PC-3 (cell line): ENCODE results near the gene PRAMEF10.
"Not testable (repeated sequence)": the region's sequence is repeated elsewhere in the genome, so short reads cannot be mapped to it uniquely, and the experiment has no call there.

Source experiments
- CTCF ChIP-seq: fragments of 300-600 bp; sonication (generic); conservative IDR thresholded peaks from 2 replicates; pipeline ENCODE4 v1.5.1; 2017; ENCODE audit warnings: antibody characterized with exemption, low read depth, mild to moderate bottlenecking, low read length
- EZH2 ChIP-seq: fragments of 300-600 bp; sonication (generic); IDR thresholded peaks from one replicate; pipeline ENCODE4 v1.6.1; 2017; ENCODE audit warnings: antibody characterized with exemption, mild to moderate bottlenecking, low read length; ENCODE audit not compliant: unreplicated experiment
- EZH2phosphoT487 ChIP-seq: fragments of 300-600 bp; sonication (generic); IDR thresholded peaks from 2 replicates; pipeline ENCODE4 v1.6.1; 2018; ENCODE audit warnings: mild to moderate bottlenecking, antibody characterized with exemption, low read length, borderline replicate concordance

GRCh38 chr1:12899186-12899585 is 1.1 kb upstream of the PRAMEF10 start:
- not testable (repeated sequence) for TF ChIP-seq EZH2, CTCF, EZH2phosphoT487
